H9 (cell line): ENCODE results near the gene ELF5. TPM values are rescaled to one million over a fixed set of nuclear protein-coding genes. Genes with fewer than 3 reads are reported as not detected.

Source experiments
- DNase-seq: peaks from one replicate; pipeline ENCODE4 v3.0.0-alpha.2; 2017
- H2AFZ ChIP-seq: one replicate; pipeline ENCODE4 v1.6.1; 2013; ENCODE audit warnings: mild to moderate bottlenecking, low read length, control low read depth, moderate library complexity
- H2AK5ac ChIP-seq: 2 replicates; pipeline ENCODE4 v1.6.1; 2013; ENCODE audit warnings: low read length, control low read depth, mixed read lengths; ENCODE audit not compliant: insufficient read length
- H2BK120ac ChIP-seq: one replicate; pipeline ENCODE4 v1.6.1; 2013; ENCODE audit warnings: low read depth, mild to moderate bottlenecking, low read length, control low read depth, inconsistent platforms; ENCODE audit not compliant: poor library complexity, severe bottlenecking
- H2BK12ac ChIP-seq: 2 replicates; pipeline ENCODE4 v1.6.1; 2013; ENCODE audit warnings: low read length, control low read depth, mixed read lengths, low read depth; ENCODE audit not compliant: insufficient read length
- H2BK15ac ChIP-seq: 2 replicates; pipeline ENCODE4 v1.6.1; 2013; ENCODE audit warnings: low read depth, low read length, control low read depth
- H2BK20ac ChIP-seq: one replicate; pipeline ENCODE4 v1.6.1; 2013; ENCODE audit warnings: low read depth, mild to moderate bottlenecking, low read length, control low read depth, inconsistent platforms; ENCODE audit not compliant: poor library complexity, severe bottlenecking
- H2BK5ac ChIP-seq: 2 replicates; pipeline ENCODE4 v1.6.1; 2013; ENCODE audit warnings: low read length, control low read depth, mixed read lengths; ENCODE audit not compliant: insufficient read length
- H3K14ac ChIP-seq: 2 replicates; pipeline ENCODE4 v1.6.1; 2013; ENCODE audit warnings: low read length, control low read depth; ENCODE audit not compliant: insufficient read depth
- H3K18ac ChIP-seq: 2 replicates; pipeline ENCODE4 v1.6.1; 2013; ENCODE audit warnings: low read depth, mild to moderate bottlenecking, mixed read lengths, low read length, control low read depth; ENCODE audit not compliant: insufficient read length
- H3K23ac ChIP-seq: 2 replicates; pipeline ENCODE4 v1.6.1; 2013; ENCODE audit warnings: low read length, control low read depth, mixed read lengths, low read depth; ENCODE audit not compliant: insufficient read length
- H3K23me2 ChIP-seq: 2 replicates; pipeline ENCODE4 v1.6.1; 2013; ENCODE audit warnings: low read depth, mild to moderate bottlenecking, mixed read lengths, low read length, control low read depth; ENCODE audit not compliant: insufficient read length, poor library complexity, severe bottlenecking
- H3K27ac ChIP-seq: 2 replicates; pipeline ENCODE4 v1.5.1; 2013; ENCODE audit warnings: low read length, control low read depth, mixed read lengths, low read depth; ENCODE audit not compliant: insufficient read length
- H3K27me3 ChIP-seq: 2 replicates; pipeline ENCODE4 v1.6.1; 2013; ENCODE audit warnings: low read length, control low read depth, inconsistent platforms; ENCODE audit not compliant: insufficient read depth
- H3K4ac ChIP-seq: 2 replicates; pipeline ENCODE4 v1.6.1; 2013; ENCODE audit warnings: low read depth, mild to moderate bottlenecking, control low read depth, inconsistent platforms, low read length, moderate library complexity
- H3K4me1 ChIP-seq: 2 replicates; pipeline ENCODE4 v1.6.1; 2013; ENCODE audit warnings: low read length, control low read depth, inconsistent platforms; ENCODE audit not compliant: insufficient read depth
- H3K4me2 ChIP-seq: 2 replicates; pipeline ENCODE4 v1.6.1; 2013; ENCODE audit warnings: low read length, control low read depth, mixed read lengths; ENCODE audit not compliant: insufficient read length, insufficient read depth
- H3K56ac ChIP-seq: 2 replicates; pipeline ENCODE4 v1.6.1; 2013; ENCODE audit warnings: low read depth, mild to moderate bottlenecking, mixed read lengths, low read length, control low read depth; ENCODE audit not compliant: insufficient read length
- H3K79me1 ChIP-seq: 2 replicates; pipeline ENCODE4 v1.6.1; 2013; ENCODE audit warnings: low read depth, mild to moderate bottlenecking, moderate library complexity, low read length, control low read depth, inconsistent platforms; ENCODE audit not compliant: insufficient read depth, poor library complexity, severe bottlenecking
- H3K79me2 ChIP-seq: 2 replicates; pipeline ENCODE4 v1.6.1; 2013; ENCODE audit warnings: low read length, control low read depth, inconsistent platforms; ENCODE audit not compliant: insufficient read depth
- H3K9ac ChIP-seq: 2 replicates; pipeline ENCODE4 v1.6.1; 2013; ENCODE audit warnings: low read length, control low read depth, mixed read lengths; ENCODE audit not compliant: insufficient read length; ENCODE audit errors: extremely low read depth
- H3K9me3 ChIP-seq: one replicate; pipeline ENCODE4 v1.6.1; 2013; ENCODE audit warnings: low read depth, low read length, inconsistent platforms; ENCODE audit not compliant: control insufficient read depth
- H3T11ph ChIP-seq: one replicate; pipeline ENCODE4 v1.6.1; 2013; ENCODE audit warnings: mild to moderate bottlenecking, low read length, control low read depth, inconsistent platforms
- H4K20me1 ChIP-seq: one replicate; pipeline ENCODE4 v1.6.1; 2013; ENCODE audit not compliant: control insufficient read depth, insufficient read length, insufficient read depth
- H4K5ac ChIP-seq: 2 replicates; pipeline ENCODE4 v1.6.1; 2013; ENCODE audit warnings: low read depth, mild to moderate bottlenecking, mixed read lengths, low read length, control low read depth; ENCODE audit not compliant: insufficient read length
- H4K8ac ChIP-seq: replicated peaks from 2 replicates; pipeline ENCODE4 v1.6.1; 2013; ENCODE audit warnings: low read length, control low read depth, mixed read lengths, low read depth; ENCODE audit not compliant: insufficient read length
- H4K91ac ChIP-seq: 2 replicates; pipeline ENCODE4 v1.6.1; 2013; ENCODE audit warnings: low read depth, mild to moderate bottlenecking, moderate library complexity, mixed read lengths, low read length, control low read depth; ENCODE audit not compliant: insufficient read length
- H3K27ac Mint-ChIP-seq, 3 experiments: 2 replicates in 2 of 3; 3 replicates in 1 of 3; pipeline ENCODE4 v1.8.0; 2020 to 2021; ENCODE audit warnings: mixed read lengths in 3 of 3, mild to moderate bottlenecking in 1 of 3, moderate library complexity in 1 of 3
- H3K27me3 Mint-ChIP-seq: 2 replicates; pipeline ENCODE4 v1.8.0; 2021; ENCODE audit warnings: low read depth, mild to moderate bottlenecking, moderate library complexity, mixed read lengths
- H3K36me3 Mint-ChIP-seq, 3 experiments: 2 replicates in 2 of 3; 3 replicates in 1 of 3; pipeline ENCODE4 v1.8.0; 2020 to 2021; ENCODE audit warnings: low read depth in 3 of 3, mixed read lengths in 3 of 3; ENCODE audit not compliant: insufficient read depth in 1 of 3
- H3K4me1 Mint-ChIP-seq, 2 experiments: 2 replicates each; pipeline ENCODE4 v1.8.0; 2020; ENCODE audit warnings: mixed read lengths in 2 of 2
- H3K4me3 Mint-ChIP-seq, 2 experiments: 2 replicates in 1 of 2; 3 replicates in 1 of 2; pipeline ENCODE4 v1.8.0; 2020 to 2021; ENCODE audit warnings: mild to moderate bottlenecking in 2 of 2, mixed read lengths in 2 of 2, moderate library complexity in 1 of 2
- H3K9me3 Mint-ChIP-seq, 2 experiments: 2 replicates in 1 of 2; 3 replicates in 1 of 2; pipeline ENCODE4 v1.8.0; 2020; ENCODE audit warnings: mild to moderate bottlenecking in 2 of 2, mixed read lengths in 2 of 2, moderate library complexity in 1 of 2
- WGBS: extraction: QIAGEN DNeasy Blood & Tissue Kit; methylation state at CpG from one replicate; pipeline ENCODE4 v1.1.7; 2013; ENCODE audit warnings: missing lambda C conversion rate, low lambda C conversion rate, mixed read lengths; ENCODE audit not compliant: insufficient read length; ENCODE audit errors: extremely low coverage; 5-methylcytosine and 5-hydroxymethylcytosine counted together
- total RNA-seq: library from RNA; stranded (reverse); gene quantifications from 2 replicates; pipeline ENCODE4 v1.2.1, GENCODE V29; 2021
- TF ChIP-seq, protein P1 (sequence below): fragments of 200-600 bp; sonication (generic); conservative IDR thresholded peaks from 3 replicates; pipeline ENCODE4 v1.8.0; 2021; ENCODE audit warnings: antibody characterized with exemption, mild to moderate bottlenecking

Gene ELF5
- total RNA-seq, 1 experiment from 2014 or later: not detected

DNA sequence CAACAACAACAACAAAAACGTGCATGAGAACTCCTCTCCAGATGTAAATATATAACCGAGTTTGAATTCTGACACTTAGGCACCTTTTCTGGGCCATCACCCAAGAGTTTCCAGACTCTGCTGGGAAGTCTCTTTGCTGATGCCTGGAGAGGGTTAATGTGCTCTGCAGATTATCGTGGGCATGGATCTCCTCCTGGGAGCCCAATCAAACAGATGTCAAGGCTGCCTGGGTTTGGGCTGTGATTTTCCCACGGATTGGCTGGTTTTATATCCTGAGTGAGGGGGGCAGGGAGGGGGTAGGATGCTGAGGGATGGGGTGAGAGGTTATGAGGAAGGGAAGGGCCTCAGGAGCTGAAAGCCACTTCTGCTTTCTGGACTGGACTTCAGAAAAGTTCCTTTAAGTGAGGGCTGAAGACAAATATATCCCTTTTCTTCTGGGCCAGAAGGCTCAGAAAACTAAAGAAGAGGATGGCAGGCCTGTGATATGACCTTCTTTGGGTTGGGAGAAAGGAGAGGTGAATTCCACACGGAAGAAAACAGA lies 4.2 kb downstream of the ELF5 start:
- no peaks in the 10 kb centered on the region for H3K36me3 Mint-ChIP-seq
- Histone ChIP-seq H3K27ac (no peak overlapping the region), H3K23ac (no peak overlapping the region), H2BK15ac (no peak overlapping the region), H3K79me1 (no peaks in the 10 kb centered on the region), H4K91ac (no peak overlapping the region), H3K23me2 (no peaks in the 10 kb centered on the region), H4K8ac (no peak overlapping the region), H3K18ac (no peak overlapping the region), H2AFZ (no peak overlapping the region), H3K4me1 (no peaks in the 10 kb centered on the region), H3K27me3 (no peaks in the 10 kb centered on the region), H2BK120ac (no peak overlapping the region), H2BK5ac (no peak overlapping the region), H2AK5ac (no peak overlapping the region), H3K9ac (no peak overlapping the region), H3K4me2 (no peak overlapping the region), H3K79me2 (no peaks in the 10 kb centered on the region), H3K14ac (no peak overlapping the region), H2BK20ac (no peak overlapping the region), H4K5ac (no peak overlapping the region), H3K9me3 (no peaks in the 10 kb centered on the region), H2BK12ac (no peak overlapping the region), H4K20me1 (no peaks in the 10 kb centered on the region), H3K56ac (no peak overlapping the region), H3T11ph (no peak overlapping the region), H3K4ac (no peak overlapping the region)
- peaks cover 6 to 13% of the 10 kb centered on the region in 2 experiments for H3K4me1 Mint-ChIP-seq
- TF ChIP-seq, protein P1, sequence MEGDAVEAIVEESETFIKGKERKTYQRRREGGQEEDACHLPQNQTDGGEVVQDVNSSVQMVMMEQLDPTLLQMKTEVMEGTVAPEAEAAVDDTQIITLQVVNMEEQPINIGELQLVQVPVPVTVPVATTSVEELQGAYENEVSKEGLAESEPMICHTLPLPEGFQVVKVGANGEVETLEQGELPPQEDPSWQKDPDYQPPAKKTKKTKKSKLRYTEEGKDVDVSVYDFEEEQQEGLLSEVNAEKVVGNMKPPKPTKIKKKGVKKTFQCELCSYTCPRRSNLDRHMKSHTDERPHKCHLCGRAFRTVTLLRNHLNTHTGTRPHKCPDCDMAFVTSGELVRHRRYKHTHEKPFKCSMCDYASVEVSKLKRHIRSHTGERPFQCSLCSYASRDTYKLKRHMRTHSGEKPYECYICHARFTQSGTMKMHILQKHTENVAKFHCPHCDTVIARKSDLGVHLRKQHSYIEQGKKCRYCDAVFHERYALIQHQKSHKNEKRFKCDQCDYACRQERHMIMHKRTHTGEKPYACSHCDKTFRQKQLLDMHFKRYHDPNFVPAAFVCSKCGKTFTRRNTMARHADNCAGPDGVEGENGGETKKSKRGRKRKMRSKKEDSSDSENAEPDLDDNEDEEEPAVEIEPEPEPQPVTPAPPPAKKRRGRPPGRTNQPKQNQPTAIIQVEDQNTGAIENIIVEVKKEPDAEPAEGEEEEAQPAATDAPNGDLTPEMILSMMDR: no peak
- no peaks in the 10 kb centered on the region for H3K9me3 Mint-ChIP-seq
- H3K4me3 Mint-ChIP-seq: no peak overlapping the region
- DNase-seq: no peak
- no peaks in the 10 kb centered on the region for H3K27me3 Mint-ChIP-seq
- no peak overlapping the region for H3K27ac Mint-ChIP-seq
- WGBS: no CpG with 5 or more reads among the region's 5 CpGs
